Measurements from ENCODE around the gene ADRA2C. TPM values are rescaled to one million over a fixed set of nuclear protein-coding genes. Genes with fewer than 3 reads are reported as not detected.

Gene ADRA2C
- total RNA-seq, 1 experiment from 2014 or later: 28.1 TPM

DNA sequence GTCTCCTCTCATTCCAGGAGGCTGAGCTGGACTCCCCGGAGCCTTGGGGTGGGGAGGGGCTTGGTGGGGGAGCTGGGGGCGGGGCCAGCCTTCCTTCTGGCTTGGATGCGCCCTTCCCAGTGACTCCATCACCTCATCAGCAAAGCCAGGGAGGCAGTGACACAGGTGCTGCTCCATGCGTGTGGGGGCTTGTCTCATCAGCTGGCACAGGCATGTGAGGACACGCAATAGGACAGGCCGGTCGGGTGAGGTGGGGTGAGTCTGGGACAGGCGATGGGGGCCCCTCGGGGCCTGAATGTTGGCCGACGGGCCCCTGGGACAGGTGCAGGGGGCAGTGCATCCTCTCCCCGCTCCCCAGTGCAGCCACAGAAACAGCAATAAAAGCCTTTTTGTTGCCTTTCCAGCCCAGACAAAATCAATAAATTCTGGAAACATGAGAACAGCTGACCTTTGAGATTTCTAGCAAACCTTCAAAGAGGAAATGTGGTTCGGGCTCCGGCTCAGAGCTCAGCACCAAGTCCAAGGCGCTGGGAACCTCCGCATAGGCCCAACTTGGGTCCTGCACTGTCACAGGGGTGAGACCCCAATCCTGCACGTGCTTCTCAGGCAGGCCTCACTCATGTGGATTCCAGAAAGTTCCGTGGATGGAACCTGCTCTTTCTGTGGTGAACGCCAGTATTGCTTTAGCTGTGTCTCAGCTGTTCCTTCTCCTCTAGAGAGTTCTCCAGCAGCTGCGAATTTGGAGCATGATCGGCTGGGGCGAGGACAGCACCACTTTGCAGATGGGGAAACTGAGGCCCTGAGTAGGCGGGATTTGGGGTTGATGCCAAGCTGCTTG, 18.5 kb downstream of the ADRA2C start:
- Histone ChIP-seq H3K36me3 (ENCODE audit: control insufficient read depth in 1 of 2, insufficient read depth in 2 of 2, low read length in 2 of 2) (no peaks in the 10 kb centered on the region), H2AFZ (ENCODE audit: low read depth, low read length, poor library complexity, severe bottlenecking) (no peak overlapping the region), H3K27me3 (ENCODE audit: insufficient read depth, low read length) (no peaks in the 10 kb centered on the region), H3K79me2 (ENCODE audit: insufficient read depth, low read length) (no peaks in the 10 kb centered on the region), H3K4me2 (ENCODE audit: low read length) (peak overlapping the region; percentile 74), H3K9me2 (ENCODE audit: insufficient read depth) (no peaks in the 10 kb centered on the region), H3K4me3 (replicated peaks in 1 of 2; ENCODE audit: low read depth in 1 of 2, low read length in 2 of 2) (no peak overlapping the region), H3K9ac (ENCODE audit: low read length) (no peak overlapping the region), H3K27ac (ENCODE audit: low read depth, low read length) (no peak overlapping the region), H3K9me3 (ENCODE audit: control insufficient read depth in 1 of 2, insufficient read depth in 1 of 2, low read depth in 1 of 2, low read length in 2 of 2) (no peaks in the 10 kb centered on the region), H4K20me1 (ENCODE audit: insufficient read depth) (no peaks in the 10 kb centered on the region), H3K4me1 (ENCODE audit: control insufficient read depth in 1 of 2, insufficient read depth in 2 of 2, low read length in 2 of 2) (peaks cover 62 to 67% of the 10 kb centered on the region in 2 experiments)
- DNase-seq (ENCODE audit: low read depth, low spot score): no peak
- RAD21 ChIA-PET (ENCODE audit: low non-redundant PET in 1 of 2, low total read pairs in 2 of 2, uncharacterized antibody in 2 of 2, unreplicated experiment in 2 of 2): interaction anchor here (0.7 to 1.6 kb wide), 5 partner anchors 40 to 304 kb away, joined by 3 to 6 read pairs (median 3); no protein-coding TSS in a partner anchor
- POLR2A ChIA-PET: no interaction called here
- peak; percentile 12; the same call in 1 of the 2 replicates for ATAC-seq
- intact Hi-C loops (cut with micrococcal nuclease): loop anchor here (2.0 kb wide), 1 partner anchor 438 kb away; no protein-coding TSS in a partner anchor
- TF ChIP-seq TCF7L2 (IDR thresholded peaks at IDR 0.05; ENCODE audit: borderline replicate concordance, extremely low read depth, insufficient read depth, insufficient read length): no peak
- TF ChIP-seq, protein P1, sequence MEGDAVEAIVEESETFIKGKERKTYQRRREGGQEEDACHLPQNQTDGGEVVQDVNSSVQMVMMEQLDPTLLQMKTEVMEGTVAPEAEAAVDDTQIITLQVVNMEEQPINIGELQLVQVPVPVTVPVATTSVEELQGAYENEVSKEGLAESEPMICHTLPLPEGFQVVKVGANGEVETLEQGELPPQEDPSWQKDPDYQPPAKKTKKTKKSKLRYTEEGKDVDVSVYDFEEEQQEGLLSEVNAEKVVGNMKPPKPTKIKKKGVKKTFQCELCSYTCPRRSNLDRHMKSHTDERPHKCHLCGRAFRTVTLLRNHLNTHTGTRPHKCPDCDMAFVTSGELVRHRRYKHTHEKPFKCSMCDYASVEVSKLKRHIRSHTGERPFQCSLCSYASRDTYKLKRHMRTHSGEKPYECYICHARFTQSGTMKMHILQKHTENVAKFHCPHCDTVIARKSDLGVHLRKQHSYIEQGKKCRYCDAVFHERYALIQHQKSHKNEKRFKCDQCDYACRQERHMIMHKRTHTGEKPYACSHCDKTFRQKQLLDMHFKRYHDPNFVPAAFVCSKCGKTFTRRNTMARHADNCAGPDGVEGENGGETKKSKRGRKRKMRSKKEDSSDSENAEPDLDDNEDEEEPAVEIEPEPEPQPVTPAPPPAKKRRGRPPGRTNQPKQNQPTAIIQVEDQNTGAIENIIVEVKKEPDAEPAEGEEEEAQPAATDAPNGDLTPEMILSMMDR (IDR thresholded peaks at IDR 0.05 in 2 of 3, conservative IDR thresholded peaks at IDR 0.05 in 1 of 3; ENCODE audit: borderline replicate concordance in 1 of 3, insufficient read depth in 1 of 3, low read depth in 2 of 3, low read length in 2 of 3): no peak
- TF ChIP-seq, protein P2, sequence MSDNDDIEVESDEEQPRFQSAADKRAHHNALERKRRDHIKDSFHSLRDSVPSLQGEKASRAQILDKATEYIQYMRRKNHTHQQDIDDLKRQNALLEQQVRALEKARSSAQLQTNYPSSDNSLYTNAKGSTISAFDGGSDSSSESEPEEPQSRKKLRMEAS (IDR thresholded peaks at IDR 0.05): no peak
- TF ChIP-seq JUND (IDR thresholded peaks at IDR 0.05): no peak
- TF ChIP-seq EGR1 (IDR thresholded peaks at IDR 0.05; ENCODE audit: low read depth): no peak
- no peak for TF ChIP-seq RAD21 (IDR thresholded peaks at IDR 0.05; ENCODE audit: low read depth)
- TF ChIP-seq SRF (IDR thresholded peaks at IDR 0.05; ENCODE audit: low read depth): no peak
- no peak for TF ChIP-seq SP1 (IDR thresholded peaks at IDR 0.05; ENCODE audit: low read depth)
- TF ChIP-seq SIN3A (IDR thresholded peaks at IDR 0.05; ENCODE audit: low read depth): no peak
- no peak for TF ChIP-seq YY1 (IDR thresholded peaks at IDR 0.05; ENCODE audit: extremely low read depth, insufficient replicate concordance, low read depth, low read length)
- TF ChIP-seq, protein P3, sequence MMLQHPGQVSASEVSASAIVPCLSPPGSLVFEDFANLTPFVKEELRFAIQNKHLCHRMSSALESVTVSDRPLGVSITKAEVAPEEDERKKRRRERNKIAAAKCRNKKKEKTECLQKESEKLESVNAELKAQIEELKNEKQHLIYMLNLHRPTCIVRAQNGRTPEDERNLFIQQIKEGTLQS (IDR thresholded peaks at IDR 0.05): no peak
- TF ChIP-seq ZNF274 (IDR thresholded peaks at IDR 0.05; ENCODE audit: low read depth, low read length): no peak
- TF ChIP-seq CEBPB (IDR thresholded peaks at IDR 0.05; ENCODE audit: low read depth): no peak
- TF ChIP-seq POLR2A (IDR thresholded peaks at IDR 0.05; ENCODE audit: borderline replicate concordance, extremely low read depth, insufficient read depth, insufficient read length): no peak
- TF ChIP-seq CBX3 (IDR thresholded peaks at IDR 0.05; ENCODE audit: low read depth): no peak
- TF ChIP-seq ELF1 (IDR thresholded peaks at IDR 0.05; ENCODE audit: borderline replicate concordance, low read depth): no peak
- TF ChIP-seq FOSL1 (IDR thresholded peaks at IDR 0.05; ENCODE audit: low read depth): no peak
- no peak for TF ChIP-seq EZH2 (IDR thresholded peaks at IDR 0.05)
- CTCF ChIA-PET: interaction anchor here (0.7 to 1.1 kb wide), 4 partner anchors 8 to 439 kb away, joined by 3 to 5 read pairs (median 4); no protein-coding TSS in a partner anchor
- BruUV-seq (replicated peaks): no TSS peak

Measured in HCT116 (cell line).